M059J (cell line): Measurements from ENCODE around the gene MLIP. TPM values are rescaled to one million over a fixed set of nuclear protein-coding genes. Genes with fewer than 3 reads are reported as not detected.

Source experiments
- DNase-seq: peaks from one replicate; pipeline ENCODE4 v3.0.0-alpha.2; 2012; ENCODE audit warnings: low read depth
- total RNA-seq: library from RNA; depleted of rRNA; stranded (reverse); fragments of >200 nt; shearing (Covaris generic); gene quantifications from 2 replicates; pipeline ENCODE4 v1.2.3, GENCODE V29; 2014

MLIP gene
- total RNA-seq, 1 experiment from 2014 or later, result not detected

DNA sequence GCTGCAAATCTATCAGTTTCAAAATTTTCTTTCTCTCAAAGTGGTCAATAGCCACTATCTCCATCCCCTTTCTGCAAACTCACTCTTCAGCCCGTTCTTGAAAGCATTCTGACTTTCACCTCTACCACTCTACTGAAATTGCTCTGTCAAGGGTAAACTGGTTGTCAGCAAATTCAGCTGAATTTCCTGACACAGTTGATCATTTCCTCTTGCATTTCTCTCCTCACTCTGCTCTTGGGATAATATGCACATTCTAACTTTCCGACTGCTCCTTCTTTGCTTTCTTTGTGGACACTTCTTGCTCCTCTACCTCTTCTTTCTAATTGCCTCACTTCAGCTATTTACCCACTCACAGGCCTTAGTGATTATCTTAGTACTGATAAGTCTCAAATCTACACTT is 123.3 kb downstream of the MLIP start:
- no peak for DNase-seq

DNA sequence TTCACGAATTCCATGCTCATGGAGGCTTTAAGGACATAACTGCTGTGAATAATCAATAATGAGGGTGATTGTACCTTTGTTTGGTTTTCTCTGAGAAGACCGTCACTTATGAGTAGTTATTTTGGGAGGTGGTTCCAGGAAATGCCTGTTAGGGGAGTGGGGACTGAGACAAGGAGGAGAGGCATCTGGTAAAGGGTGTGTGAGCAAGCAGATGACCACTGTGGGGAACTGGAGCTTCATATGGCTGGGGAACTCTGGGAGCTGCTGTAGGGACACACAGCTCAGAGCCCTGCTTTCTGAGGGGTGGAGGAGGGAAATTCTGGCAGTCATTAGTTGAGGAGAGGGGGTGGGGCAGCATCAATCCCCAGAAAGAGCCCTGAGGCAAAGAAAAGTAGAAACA is 125.7 kb downstream of the MLIP start:
- no peak for DNase-seq

DNA sequence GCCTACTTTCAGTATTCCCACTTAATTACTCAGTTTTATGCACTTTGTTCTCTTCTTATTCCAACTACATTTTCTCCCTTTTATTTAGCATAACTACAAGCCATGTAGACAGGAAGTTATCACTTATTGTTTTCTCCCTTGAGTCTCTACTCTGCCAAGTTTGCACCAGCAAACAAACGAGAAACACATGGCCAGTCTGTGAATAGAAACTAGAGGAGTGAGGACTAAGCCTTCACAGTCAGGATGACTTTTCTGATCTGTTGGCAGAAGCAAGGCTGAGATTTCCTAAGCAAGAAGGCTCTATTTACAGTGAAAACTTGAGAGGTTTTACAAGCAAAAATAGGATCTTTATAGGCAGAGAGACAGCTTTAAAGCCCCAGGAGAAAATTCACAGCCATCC is 127.2 kb downstream of the MLIP start:
- peak; percentile 7 for DNase-seq

- no peak for DNase-seq
Measured at GRCh38 chr6:54243699-54244098, 132.5 kb downstream of the MLIP start.

DNA sequence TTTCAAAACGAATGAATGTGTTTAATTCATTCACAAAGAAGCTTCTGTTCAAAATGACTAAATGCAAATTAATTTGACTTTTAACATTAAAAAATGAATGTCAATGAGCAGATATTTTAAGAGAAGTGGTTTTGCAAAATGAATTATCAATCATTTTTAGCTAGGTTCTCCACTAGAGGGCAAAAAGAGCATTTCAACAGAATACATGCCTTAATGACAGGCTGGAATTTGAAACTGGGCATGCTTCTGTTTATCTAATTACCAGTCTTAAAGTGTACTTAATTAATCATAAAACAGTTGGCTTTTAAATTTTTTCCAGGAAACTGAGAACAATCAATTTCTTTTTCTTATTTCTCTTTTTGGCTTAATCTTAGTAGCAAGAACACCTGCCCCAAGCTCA is 133.2 kb downstream of the MLIP start:
- peak; percentile 37 for DNase-seq

GRCh38 chr6:54245265-54245664 is 134.0 kb downstream of the MLIP start:
- DNase-seq, result no peak

DNA sequence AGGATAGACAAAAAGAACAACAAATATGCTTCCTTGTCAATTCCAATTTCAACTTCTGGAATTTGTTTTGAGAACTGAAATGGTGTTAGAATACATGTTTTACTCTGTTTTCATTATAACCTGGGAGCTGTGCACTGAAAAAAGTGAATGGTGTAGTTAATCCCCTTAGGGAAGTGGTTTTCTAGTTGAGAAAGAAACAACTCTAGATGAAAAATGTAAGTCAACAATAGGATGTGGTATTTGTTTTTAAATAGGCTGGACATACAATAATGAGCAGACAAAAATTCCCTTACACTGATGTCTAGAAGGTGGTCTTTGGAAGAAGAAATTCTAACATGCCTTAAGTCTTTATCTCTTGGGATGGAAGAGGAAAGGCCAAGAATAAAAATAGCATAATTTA is 137.1 kb downstream of the MLIP start:
- no peak for DNase-seq

DNA sequence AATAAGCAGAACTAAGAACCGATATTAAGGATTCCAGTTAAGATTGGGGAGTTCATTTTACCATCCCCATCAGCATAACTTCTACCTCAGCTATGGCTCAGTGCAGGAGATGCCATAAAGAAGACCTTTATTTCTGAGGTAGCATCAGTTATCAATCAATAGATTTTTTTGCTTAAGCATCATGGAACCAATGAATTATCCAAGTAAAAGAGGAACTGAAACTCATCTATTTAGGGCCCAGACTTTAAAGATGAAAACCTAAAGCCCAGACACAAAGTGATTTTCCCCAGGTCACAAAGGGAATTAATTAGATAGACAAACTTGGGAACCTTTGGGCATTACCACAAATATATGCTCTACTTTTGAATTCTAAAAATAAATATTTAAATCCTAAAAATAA is 137.8 kb downstream of the MLIP start:
- no peak for DNase-seq

GRCh38 chr6:54249812-54250211 is 138.6 kb downstream of the MLIP start:
- peak; percentile 11 for DNase-seq

DNA sequence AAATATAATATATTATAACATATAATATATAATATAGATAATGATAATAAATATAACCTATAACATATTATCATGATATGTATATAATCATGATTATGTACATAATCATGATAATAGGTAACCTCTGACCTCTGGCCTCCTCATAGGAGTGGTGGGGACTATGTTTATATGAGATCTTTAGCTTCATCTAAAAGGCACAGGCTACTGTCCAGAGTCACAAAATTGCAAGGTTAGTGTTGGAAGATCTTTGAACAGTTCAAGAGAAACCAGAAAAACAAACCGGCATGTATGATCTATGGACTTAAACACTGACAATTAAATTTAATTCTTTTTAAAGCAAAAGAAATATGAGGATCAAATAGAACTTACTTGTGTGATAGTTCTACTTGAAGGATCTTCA is 141.3 kb downstream of the MLIP start:
- no peak for DNase-seq

GRCh38 chr6:54252916-54253315 is 141.7 kb downstream of the MLIP start:
- no peak for DNase-seq

GRCh38 chr6:54254886-54255285 is 143.6 kb downstream of the MLIP start:
- no peak for DNase-seq

DNA sequence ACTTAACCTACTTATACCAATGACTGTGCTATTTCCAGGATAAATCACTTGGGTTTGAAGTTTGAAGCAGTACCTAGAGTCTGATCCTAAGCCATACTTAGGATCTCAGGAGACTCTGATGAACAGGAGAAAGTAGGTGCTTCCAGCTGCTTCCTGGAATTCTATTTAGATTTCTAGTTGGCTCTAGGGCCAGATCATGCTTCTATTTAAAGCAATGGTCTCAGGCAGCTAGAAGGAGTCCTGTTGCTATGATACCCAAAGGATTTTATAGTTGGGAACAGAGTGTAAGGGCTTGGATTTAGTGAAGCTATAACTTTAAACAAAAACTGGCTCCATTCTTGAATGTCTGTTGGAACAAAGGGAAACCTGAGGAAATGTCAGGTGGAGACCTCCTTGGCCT is 144.6 kb downstream of the MLIP start:
- DNase-seq, result no peak

DNA sequence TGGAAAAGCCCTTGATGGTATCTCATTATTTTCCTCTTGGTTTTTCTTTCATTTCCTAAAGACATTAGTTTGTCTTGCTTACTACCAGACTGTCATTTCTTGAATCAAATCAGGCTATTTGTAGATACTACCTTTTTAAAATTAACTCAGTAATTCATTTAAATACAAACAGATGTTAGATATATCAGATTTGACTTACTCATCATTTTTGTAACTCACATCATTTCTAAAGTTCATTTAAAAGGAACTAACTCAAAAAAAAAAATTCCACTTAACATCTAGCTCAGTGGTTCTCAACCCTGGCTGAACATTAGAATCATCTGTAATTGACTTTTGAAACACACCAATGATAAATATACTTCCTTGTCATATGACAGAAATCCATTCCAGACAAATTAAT is 148.8 kb downstream of the MLIP start:
- no peak for DNase-seq

DNA sequence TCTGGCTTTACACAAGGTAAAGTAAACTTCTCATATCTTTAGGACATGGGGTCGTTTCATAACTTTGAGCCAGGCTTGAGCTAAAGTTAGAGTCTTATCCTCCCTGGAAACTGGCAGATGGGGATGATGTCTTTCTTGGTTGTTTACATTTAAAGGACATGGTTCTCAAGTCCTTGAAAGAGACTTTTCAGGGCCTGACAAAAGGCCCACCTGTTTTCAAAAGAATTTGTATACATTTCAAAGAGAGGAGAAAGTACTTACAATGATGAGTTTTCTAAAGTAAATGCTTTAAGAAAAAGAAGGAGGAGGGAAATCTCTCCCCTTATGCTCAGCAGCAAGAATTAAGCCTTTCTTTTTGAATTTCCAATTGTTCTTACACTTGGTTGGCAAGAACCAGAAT is 151.3 kb downstream of the MLIP start:
- no peak for DNase-seq

- DNase-seq, result no peak
Measured at GRCh38 chr6:54262971-54263370, 151.7 kb downstream of the MLIP start.

DNA sequence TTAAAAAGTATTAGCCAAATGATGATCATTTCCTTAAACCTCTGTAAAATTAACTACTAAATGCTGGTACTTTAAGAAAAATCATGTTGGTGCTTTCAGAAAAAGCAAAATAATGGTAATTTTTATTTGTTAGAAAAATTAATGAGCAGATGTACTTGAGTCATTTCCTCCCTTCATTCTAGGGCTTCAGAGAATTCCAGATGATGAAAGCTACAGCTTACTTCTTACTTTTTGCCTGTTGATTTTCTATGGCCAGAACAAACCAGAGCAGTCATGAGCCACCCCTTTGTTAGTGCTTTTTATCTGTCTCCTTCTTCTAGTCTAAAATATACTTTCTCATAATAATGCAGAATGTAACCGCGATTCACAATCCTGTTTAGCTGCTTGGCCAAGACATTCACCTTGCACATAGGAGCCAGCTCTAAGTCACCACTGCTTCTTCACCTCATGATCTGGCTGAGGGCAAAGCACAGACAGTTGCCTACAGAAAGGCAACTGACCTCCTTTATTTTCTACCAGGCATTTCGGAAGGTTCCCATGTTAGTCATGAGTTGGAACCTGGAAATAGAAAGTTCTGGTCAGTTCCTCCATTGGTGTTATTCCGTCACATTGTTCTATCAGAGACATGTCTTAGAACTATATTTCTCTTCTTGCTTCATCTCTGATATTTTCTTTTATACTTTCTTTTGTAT is 153.5 kb downstream of the MLIP start:
- no peak for DNase-seq

- no peak for DNase-seq
Measured at GRCh38 chr6:54266400-54266923, 155.2 kb downstream of the MLIP start.

DNA sequence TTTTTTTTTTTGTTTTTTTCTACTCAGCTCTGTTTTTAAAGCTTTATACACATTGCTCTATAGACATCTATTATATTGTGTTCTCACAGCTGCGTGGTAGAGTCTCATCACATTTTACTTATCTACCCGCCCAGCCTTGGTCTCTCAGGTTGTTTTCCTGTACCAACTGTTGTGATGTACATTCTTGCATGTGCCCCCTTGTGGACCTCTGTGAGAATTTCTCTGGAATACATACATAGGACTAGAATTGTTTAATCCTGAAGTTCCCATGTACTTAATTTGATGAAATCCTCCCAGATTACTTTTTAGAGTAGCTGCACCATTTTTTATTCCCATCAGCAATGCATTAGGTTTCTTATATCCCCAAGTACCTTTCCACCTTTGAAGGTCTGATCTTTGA is 156.6 kb downstream of the MLIP start:
- peak; percentile 57 for DNase-seq

DNA sequence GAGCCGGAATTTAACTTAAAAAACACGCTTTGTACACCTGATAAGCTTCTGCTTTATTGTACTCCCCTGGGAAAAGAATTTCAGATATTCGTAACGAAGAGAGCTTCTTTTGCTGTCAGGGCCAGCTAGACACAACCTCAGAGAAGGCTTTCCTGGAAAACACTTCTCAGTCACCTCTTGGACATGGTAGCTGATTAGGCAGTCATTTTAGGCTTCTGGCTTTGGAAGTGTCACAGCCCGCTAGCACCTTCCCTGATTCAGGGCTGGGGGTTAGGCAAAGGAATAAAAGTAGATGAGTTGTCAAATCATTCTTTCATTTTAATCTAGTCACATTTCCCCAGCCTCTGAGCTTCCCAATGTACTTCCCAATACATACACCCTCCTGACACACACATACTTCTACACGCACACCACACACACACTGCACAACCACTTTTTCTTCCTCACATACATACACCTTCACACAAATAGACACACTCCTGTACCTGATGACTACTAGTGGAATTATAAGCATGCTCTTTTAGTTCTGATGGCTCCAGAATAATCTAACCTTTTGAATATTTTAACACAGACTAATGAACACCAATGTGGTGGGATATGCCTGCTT is 162.1 kb downstream of the MLIP start:
- DNase-seq, result no peak

GRCh38 chr6:54274383-54274782 is 163.1 kb downstream of the MLIP start:
- no peak for DNase-seq

DNA sequence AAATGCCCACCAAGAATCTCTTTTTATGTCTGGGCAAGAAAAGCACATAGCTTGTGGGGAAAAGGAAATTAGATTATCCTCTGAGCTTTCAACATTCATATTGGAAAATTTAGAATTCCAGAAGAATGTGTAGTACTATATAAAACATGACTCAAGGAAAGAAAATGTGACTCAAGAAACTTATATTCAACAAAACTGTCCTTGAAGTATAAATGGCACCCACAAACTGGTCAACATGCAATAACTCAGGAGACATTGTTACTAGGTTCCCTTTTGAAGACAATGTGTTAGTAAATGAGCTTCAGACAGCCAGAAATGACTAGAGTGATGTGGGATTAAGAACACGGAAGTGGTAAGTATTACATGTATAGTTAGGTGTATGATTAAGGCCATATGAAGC is 170.9 kb downstream of the MLIP start:
- DNase-seq, result peak; percentile 95

- DNase-seq, result peak; percentile 48
Measured at GRCh38 chr6:54284161-54284860, 173.1 kb downstream of the MLIP start.
